Neural cell (in vitro differentiated cells): ENCODE measurements around the gene LYZ. TPM values are rescaled to one million over a fixed set of nuclear protein-coding genes. Genes with fewer than 3 reads are reported as not detected.
"Not testable (repeated sequence)": the region's sequence is repeated elsewhere in the genome, so short reads cannot be mapped to it uniquely, and the experiment has no call there.

Source experiments
- H2AFZ ChIP-seq: fragments of 200-600, 300-800 bp; sonication (generic), shearing (Covaris generic); 2 replicates; pipeline ENCODE4 v1.6.0; 2014; ENCODE audit warnings: low read depth, mild to moderate bottlenecking, antibody characterized with exemption, low read length, moderate library complexity
- H3F3A ChIP-seq: fragments of 200-600 bp; shearing (Covaris generic); 2 replicates; pipeline ENCODE4 v1.6.1; 2016; ENCODE audit warnings: mild to moderate bottlenecking, moderate library complexity, mixed read lengths, antibody characterized with exemption, low read length; ENCODE audit not compliant: insufficient read depth, poor library complexity, severe bottlenecking
- H3K27ac ChIP-seq: fragments of 200-600, 300-800 bp; sonication (generic), shearing (Covaris generic); 2 replicates; pipeline ENCODE4 v1.5.1; 2014; ENCODE audit warnings: mild to moderate bottlenecking, low read length, moderate library complexity
- H3K27me3 ChIP-seq: fragments of 300-800, 200-600 bp; sonication (generic), shearing (Covaris generic); 2 replicates; pipeline ENCODE4 v1.6.0; 2014; ENCODE audit warnings: mild to moderate bottlenecking, low read depth, low read length, moderate library complexity; ENCODE audit not compliant: insufficient read depth
- H3K36me3 ChIP-seq: fragments of 300-800, 200-600 bp; sonication (generic), shearing (Covaris generic); 2 replicates; pipeline ENCODE4 v1.5.1; 2014; ENCODE audit warnings: mild to moderate bottlenecking, antibody characterized with exemption, low read length, moderate library complexity; ENCODE audit not compliant: insufficient read depth
- H3K4me2 ChIP-seq: fragments of 300-800, 200-600 bp; sonication (generic), shearing (Covaris generic); 2 replicates; pipeline ENCODE4 v1.6.0; 2014; ENCODE audit warnings: mild to moderate bottlenecking, low read length
- H3K4me3 ChIP-seq: fragments of 300-800, 200-600 bp; sonication (generic), shearing (Covaris generic); 2 replicates; pipeline ENCODE4 v1.5.1; 2014; ENCODE audit warnings: mild to moderate bottlenecking, low read length, moderate library complexity
- H3K79me2 ChIP-seq: fragments of 200-600 bp; shearing (Covaris generic); replicated peaks from 2 replicates; pipeline ENCODE4 v1.6.0; 2014; ENCODE audit warnings: mild to moderate bottlenecking, low read length, moderate library complexity; ENCODE audit not compliant: insufficient read depth
- H3K9ac ChIP-seq: fragments of 300-800, 200-600 bp; sonication (generic), shearing (Covaris generic); 2 replicates; pipeline ENCODE4 v1.6.1; 2016; ENCODE audit warnings: mild to moderate bottlenecking, low read length, mixed read lengths
- H3K9me2 ChIP-seq: fragments of 200-600 bp; shearing (Covaris generic); 2 replicates; pipeline ENCODE4 v1.6.1; 2016; ENCODE audit warnings: mild to moderate bottlenecking, low read length, mixed read lengths; ENCODE audit not compliant: insufficient read depth
- H3K9me3 ChIP-seq: fragments of 200-600, 300-800 bp; sonication (generic), shearing (Covaris generic); 2 replicates; pipeline ENCODE4 v1.6.1; 2016; ENCODE audit warnings: mild to moderate bottlenecking, mixed run types, low read length, moderate library complexity, mixed read lengths
- H4K20me1 ChIP-seq: fragments of 200-600 bp; shearing (Covaris generic); 2 replicates; pipeline ENCODE4 v1.6.1; 2016; ENCODE audit warnings: mild to moderate bottlenecking, mixed run types; ENCODE audit not compliant: insufficient read depth
- EP300 ChIP-seq: fragments of 450-650 bp; conservative IDR thresholded peaks from 2 replicates; pipeline ENCODE4 v1.6.1; 2014; ENCODE audit warnings: antibody characterized with exemption, mild to moderate bottlenecking, moderate library complexity; ENCODE audit not compliant: poor library complexity, severe bottlenecking
- EZH2 ChIP-seq: fragments of 200-600, 300-800 bp; shearing (Covaris generic), sonication (generic); IDR thresholded peaks from 2 replicates; pipeline ENCODE4 v1.6.1; 2014; ENCODE audit warnings: antibody characterized with exemption, low read length, borderline replicate concordance, mild to moderate bottlenecking; ENCODE audit not compliant: insufficient read depth, poor library complexity, severe bottlenecking
- POLR2AphosphoS5 ChIP-seq: IDR thresholded peaks from 2 replicates; pipeline ENCODE4 v1.6.1; 2012
- RAD21 ChIP-seq: fragments of 450-650 bp; conservative IDR thresholded peaks from 2 replicates; pipeline ENCODE4 v1.6.1; 2014; ENCODE audit warnings: antibody characterized with exemption, mild to moderate bottlenecking, moderate library complexity
- TAF1 ChIP-seq: IDR thresholded peaks from 2 replicates; pipeline ENCODE4 v1.6.1; 2012; ENCODE audit warnings: low read depth
- polyA plus RNA-seq: library from polyadenylated mRNA; depleted of rRNA; stranded (reverse); fragments of >200 nt; gene quantifications from 2 replicates; pipeline ENCODE4 v1.2.3, GENCODE V29; 2014
- TF ChIP-seq, protein P1 (sequence below): fragments of 450-650 bp; IDR thresholded peaks from 2 replicates; pipeline ENCODE4 v1.5.1; 2014; ENCODE audit warnings: antibody characterized with exemption, mild to moderate bottlenecking, moderate library complexity; ENCODE audit not compliant: poor library complexity, severe bottlenecking
- TF ChIP-seq, protein P2 (sequence below): IDR thresholded peaks from 2 replicates; pipeline ENCODE4 v1.6.1; 2012; ENCODE audit warnings: borderline replicate concordance

LYZ gene
- polyA plus RNA-seq, 1 donor from 2014 or later: 0.20 TPM

- Histone ChIP-seq H3K79me2 (no peaks in the 10 kb centered on the region), H3K9me2 (no peaks in the 10 kb centered on the region), H3K27me3 (no peaks in the 10 kb centered on the region), H3K9ac (no peak overlapping the region), H3K9me3 (no peaks in the 10 kb centered on the region), H4K20me1 (no peaks in the 10 kb centered on the region), H3K4me3 (no peak overlapping the region), H3K27ac (no peak overlapping the region), H2AFZ (no peak overlapping the region), H3K36me3 (no peaks in the 10 kb centered on the region), H3F3A (no peaks in the 10 kb centered on the region), H3K4me2 (no peak overlapping the region)
- TF ChIP-seq POLR2AphosphoS5 (no peak), TAF1 (no peak), RAD21 (no peak), EZH2 (no peak), EP300 (no peak)
- TF ChIP-seq, protein P1, sequence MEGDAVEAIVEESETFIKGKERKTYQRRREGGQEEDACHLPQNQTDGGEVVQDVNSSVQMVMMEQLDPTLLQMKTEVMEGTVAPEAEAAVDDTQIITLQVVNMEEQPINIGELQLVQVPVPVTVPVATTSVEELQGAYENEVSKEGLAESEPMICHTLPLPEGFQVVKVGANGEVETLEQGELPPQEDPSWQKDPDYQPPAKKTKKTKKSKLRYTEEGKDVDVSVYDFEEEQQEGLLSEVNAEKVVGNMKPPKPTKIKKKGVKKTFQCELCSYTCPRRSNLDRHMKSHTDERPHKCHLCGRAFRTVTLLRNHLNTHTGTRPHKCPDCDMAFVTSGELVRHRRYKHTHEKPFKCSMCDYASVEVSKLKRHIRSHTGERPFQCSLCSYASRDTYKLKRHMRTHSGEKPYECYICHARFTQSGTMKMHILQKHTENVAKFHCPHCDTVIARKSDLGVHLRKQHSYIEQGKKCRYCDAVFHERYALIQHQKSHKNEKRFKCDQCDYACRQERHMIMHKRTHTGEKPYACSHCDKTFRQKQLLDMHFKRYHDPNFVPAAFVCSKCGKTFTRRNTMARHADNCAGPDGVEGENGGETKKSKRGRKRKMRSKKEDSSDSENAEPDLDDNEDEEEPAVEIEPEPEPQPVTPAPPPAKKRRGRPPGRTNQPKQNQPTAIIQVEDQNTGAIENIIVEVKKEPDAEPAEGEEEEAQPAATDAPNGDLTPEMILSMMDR: no peak
- TF ChIP-seq, protein P2, sequence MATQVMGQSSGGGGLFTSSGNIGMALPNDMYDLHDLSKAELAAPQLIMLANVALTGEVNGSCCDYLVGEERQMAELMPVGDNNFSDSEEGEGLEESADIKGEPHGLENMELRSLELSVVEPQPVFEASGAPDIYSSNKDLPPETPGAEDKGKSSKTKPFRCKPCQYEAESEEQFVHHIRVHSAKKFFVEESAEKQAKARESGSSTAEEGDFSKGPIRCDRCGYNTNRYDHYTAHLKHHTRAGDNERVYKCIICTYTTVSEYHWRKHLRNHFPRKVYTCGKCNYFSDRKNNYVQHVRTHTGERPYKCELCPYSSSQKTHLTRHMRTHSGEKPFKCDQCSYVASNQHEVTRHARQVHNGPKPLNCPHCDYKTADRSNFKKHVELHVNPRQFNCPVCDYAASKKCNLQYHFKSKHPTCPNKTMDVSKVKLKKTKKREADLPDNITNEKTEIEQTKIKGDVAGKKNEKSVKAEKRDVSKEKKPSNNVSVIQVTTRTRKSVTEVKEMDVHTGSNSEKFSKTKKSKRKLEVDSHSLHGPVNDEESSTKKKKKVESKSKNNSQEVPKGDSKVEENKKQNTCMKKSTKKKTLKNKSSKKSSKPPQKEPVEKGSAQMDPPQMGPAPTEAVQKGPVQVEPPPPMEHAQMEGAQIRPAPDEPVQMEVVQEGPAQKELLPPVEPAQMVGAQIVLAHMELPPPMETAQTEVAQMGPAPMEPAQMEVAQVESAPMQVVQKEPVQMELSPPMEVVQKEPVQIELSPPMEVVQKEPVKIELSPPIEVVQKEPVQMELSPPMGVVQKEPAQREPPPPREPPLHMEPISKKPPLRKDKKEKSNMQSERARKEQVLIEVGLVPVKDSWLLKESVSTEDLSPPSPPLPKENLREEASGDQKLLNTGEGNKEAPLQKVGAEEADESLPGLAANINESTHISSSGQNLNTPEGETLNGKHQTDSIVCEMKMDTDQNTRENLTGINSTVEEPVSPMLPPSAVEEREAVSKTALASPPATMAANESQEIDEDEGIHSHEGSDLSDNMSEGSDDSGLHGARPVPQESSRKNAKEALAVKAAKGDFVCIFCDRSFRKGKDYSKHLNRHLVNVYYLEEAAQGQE: no peak
Measured at GRCh38 chr12:69313209-69313608, 35.0 kb upstream of the LYZ start.

DNA sequence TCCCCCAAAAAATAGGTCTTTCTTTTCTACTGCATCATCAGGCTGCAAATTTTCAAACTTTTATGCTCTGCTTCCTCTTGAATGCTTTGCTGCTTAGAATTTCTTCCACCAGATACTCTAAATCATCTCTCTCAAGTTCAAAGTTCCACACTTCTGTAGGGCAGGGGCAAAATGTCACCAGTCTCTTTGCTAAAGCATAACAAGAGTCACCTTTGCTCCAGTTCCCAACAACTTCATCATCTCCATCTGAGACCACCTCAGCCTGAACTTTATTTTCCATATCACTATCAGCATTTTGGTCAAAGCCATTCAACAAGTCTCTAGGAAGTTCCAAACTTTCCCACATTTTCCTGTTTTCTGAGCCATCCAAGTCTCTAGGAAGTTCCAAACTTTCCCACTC lies 31.4 kb upstream of the LYZ start:
- H2AFZ ChIP-seq: not testable (repeated sequence)

GRCh38 chr12:69317233-69317632 lies 30.9 kb upstream of the LYZ start:
- not testable (repeated sequence) for H3K4me2 ChIP-seq, H3K9me3 ChIP-seq, H3K27me3 ChIP-seq, H3K79me2 ChIP-seq, H4K20me1 ChIP-seq, H3K9me2 ChIP-seq, H3F3A ChIP-seq, H3K27ac ChIP-seq, H3K4me3 ChIP-seq, H3K36me3 ChIP-seq, H2AFZ ChIP-seq, H3K9ac ChIP-seq

More for the DNA sequence above, 31.4 kb upstream of the LYZ start:
- not testable (repeated sequence) for H4K20me1 ChIP-seq, H3F3A ChIP-seq, H3K79me2 ChIP-seq, H3K4me2 ChIP-seq, H3K9me3 ChIP-seq, H3K27ac ChIP-seq, H3K9me2 ChIP-seq, H3K27me3 ChIP-seq, H3K36me3 ChIP-seq, H3K9ac ChIP-seq, H3K4me3 ChIP-seq
